Esophagus muscularis mucosa (tissue), 3 donors: ENCODE results near the gene PPP1R10.

Source experiments
- POLR2A ChIP-seq: fragments of 450-650 bp; IDR thresholded peaks from one replicate; pipeline ENCODE4 v1.6.1; 2017; ENCODE audit warnings: antibody characterized with exemption, moderate library complexity, mild to moderate bottlenecking, low read depth
- POLR2AphosphoS5 ChIP-seq, 2 donors: sonication (generic); formaldehyde crosslinking; IDR thresholded peaks; one replicate each; pipeline ENCODE4 v1.6.1; 2017; ENCODE audit warnings: antibody characterized with exemption in 2 of 2
- TF ChIP-seq, protein P1 (sequence below), 3 experiments: fragments of 200-600 bp in 2 of 3; fragments of 450-650 bp in 1 of 3; sonication (generic) in 2 of 3; IDR thresholded peaks; one replicate each; pipeline ENCODE4 v1.5.1; 2017 to 2019; ENCODE audit warnings: antibody characterized with exemption in 3 of 3, mild to moderate bottlenecking in 2 of 3, moderate library complexity in 1 of 3

DNA sequence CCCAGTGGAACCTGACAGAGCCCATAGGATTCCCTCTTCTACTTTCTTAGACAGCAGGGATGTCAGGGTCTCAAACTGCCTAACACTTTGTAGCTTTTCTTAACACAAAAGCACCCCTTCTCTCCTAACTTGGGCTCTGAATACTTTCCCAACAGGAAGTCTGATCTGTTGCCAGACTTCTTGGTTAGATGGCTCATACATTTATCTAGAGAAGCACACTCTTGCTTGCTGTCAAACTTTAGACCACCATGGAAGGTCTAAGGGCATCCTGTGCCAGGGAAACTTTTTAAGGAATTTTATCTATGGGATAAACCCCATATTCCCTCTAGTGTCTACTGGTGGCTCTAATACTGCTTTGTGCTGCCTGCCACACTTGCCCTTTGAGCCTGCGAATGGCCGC lies 26.6 kb upstream of the PPP1R10 start:
- TF ChIP-seq, protein P1, sequence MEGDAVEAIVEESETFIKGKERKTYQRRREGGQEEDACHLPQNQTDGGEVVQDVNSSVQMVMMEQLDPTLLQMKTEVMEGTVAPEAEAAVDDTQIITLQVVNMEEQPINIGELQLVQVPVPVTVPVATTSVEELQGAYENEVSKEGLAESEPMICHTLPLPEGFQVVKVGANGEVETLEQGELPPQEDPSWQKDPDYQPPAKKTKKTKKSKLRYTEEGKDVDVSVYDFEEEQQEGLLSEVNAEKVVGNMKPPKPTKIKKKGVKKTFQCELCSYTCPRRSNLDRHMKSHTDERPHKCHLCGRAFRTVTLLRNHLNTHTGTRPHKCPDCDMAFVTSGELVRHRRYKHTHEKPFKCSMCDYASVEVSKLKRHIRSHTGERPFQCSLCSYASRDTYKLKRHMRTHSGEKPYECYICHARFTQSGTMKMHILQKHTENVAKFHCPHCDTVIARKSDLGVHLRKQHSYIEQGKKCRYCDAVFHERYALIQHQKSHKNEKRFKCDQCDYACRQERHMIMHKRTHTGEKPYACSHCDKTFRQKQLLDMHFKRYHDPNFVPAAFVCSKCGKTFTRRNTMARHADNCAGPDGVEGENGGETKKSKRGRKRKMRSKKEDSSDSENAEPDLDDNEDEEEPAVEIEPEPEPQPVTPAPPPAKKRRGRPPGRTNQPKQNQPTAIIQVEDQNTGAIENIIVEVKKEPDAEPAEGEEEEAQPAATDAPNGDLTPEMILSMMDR (IDR thresholded peaks at IDR 0.05) = no peak
- TF ChIP-seq POLR2A (no peak), POLR2AphosphoS5 (IDR thresholded peaks at IDR 0.05) (no peak)
